ENCODE measurements around the gene GPR4. TPM values are rescaled to one million over a fixed set of nuclear protein-coding genes. Genes with fewer than 3 reads are reported as not detected.

Gene GPR4
- polyA plus RNA-seq, 1 of the 3 experiments (the other 2 are of a cell fraction): 0.69 TPM

- TF ChIP-seq, protein P1, sequence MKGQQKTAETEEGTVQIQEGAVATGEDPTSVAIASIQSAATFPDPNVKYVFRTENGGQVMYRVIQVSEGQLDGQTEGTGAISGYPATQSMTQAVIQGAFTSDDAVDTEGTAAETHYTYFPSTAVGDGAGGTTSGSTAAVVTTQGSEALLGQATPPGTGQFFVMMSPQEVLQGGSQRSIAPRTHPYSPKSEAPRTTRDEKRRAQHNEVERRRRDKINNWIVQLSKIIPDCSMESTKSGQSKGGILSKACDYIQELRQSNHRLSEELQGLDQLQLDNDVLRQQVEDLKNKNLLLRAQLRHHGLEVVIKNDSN (IDR thresholded peaks at IDR 0.05; ENCODE audit: borderline replicate concordance, low read depth): peak; percentile 83
- TF ChIP-seq, protein P2, sequence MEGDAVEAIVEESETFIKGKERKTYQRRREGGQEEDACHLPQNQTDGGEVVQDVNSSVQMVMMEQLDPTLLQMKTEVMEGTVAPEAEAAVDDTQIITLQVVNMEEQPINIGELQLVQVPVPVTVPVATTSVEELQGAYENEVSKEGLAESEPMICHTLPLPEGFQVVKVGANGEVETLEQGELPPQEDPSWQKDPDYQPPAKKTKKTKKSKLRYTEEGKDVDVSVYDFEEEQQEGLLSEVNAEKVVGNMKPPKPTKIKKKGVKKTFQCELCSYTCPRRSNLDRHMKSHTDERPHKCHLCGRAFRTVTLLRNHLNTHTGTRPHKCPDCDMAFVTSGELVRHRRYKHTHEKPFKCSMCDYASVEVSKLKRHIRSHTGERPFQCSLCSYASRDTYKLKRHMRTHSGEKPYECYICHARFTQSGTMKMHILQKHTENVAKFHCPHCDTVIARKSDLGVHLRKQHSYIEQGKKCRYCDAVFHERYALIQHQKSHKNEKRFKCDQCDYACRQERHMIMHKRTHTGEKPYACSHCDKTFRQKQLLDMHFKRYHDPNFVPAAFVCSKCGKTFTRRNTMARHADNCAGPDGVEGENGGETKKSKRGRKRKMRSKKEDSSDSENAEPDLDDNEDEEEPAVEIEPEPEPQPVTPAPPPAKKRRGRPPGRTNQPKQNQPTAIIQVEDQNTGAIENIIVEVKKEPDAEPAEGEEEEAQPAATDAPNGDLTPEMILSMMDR (IDR thresholded peaks at IDR 0.05): no peak
- TF ChIP-seq, protein P3, sequence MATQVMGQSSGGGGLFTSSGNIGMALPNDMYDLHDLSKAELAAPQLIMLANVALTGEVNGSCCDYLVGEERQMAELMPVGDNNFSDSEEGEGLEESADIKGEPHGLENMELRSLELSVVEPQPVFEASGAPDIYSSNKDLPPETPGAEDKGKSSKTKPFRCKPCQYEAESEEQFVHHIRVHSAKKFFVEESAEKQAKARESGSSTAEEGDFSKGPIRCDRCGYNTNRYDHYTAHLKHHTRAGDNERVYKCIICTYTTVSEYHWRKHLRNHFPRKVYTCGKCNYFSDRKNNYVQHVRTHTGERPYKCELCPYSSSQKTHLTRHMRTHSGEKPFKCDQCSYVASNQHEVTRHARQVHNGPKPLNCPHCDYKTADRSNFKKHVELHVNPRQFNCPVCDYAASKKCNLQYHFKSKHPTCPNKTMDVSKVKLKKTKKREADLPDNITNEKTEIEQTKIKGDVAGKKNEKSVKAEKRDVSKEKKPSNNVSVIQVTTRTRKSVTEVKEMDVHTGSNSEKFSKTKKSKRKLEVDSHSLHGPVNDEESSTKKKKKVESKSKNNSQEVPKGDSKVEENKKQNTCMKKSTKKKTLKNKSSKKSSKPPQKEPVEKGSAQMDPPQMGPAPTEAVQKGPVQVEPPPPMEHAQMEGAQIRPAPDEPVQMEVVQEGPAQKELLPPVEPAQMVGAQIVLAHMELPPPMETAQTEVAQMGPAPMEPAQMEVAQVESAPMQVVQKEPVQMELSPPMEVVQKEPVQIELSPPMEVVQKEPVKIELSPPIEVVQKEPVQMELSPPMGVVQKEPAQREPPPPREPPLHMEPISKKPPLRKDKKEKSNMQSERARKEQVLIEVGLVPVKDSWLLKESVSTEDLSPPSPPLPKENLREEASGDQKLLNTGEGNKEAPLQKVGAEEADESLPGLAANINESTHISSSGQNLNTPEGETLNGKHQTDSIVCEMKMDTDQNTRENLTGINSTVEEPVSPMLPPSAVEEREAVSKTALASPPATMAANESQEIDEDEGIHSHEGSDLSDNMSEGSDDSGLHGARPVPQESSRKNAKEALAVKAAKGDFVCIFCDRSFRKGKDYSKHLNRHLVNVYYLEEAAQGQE (IDR thresholded peaks at IDR 0.05; ENCODE audit: low read depth, low read length): no peak
- TF ChIP-seq TEAD4 (IDR thresholded peaks at IDR 0.05; ENCODE audit: borderline replicate concordance, insufficient read depth): no peak
- TF ChIP-seq GABPA (IDR thresholded peaks at IDR 0.05; ENCODE audit: low read depth): peak; percentile 68
- no peak for TF ChIP-seq RXRA (IDR thresholded peaks at IDR 0.05; ENCODE audit: borderline replicate concordance, low read depth)
- TF ChIP-seq JUND (IDR thresholded peaks at IDR 0.05): no peak
- peak; percentile 46; the same call in 1 of the 2 replicates for TF ChIP-seq TAF1 (IDR thresholded peaks at IDR 0.05; ENCODE audit: borderline replicate concordance, low read depth, low read length)
- TF ChIP-seq FOSL2 (IDR thresholded peaks at IDR 0.05; ENCODE audit: borderline replicate concordance, low read depth): no peak
- no peak for TF ChIP-seq NFIC (IDR thresholded peaks at IDR 0.05; ENCODE audit: borderline replicate concordance)
- TF ChIP-seq, protein P4, sequence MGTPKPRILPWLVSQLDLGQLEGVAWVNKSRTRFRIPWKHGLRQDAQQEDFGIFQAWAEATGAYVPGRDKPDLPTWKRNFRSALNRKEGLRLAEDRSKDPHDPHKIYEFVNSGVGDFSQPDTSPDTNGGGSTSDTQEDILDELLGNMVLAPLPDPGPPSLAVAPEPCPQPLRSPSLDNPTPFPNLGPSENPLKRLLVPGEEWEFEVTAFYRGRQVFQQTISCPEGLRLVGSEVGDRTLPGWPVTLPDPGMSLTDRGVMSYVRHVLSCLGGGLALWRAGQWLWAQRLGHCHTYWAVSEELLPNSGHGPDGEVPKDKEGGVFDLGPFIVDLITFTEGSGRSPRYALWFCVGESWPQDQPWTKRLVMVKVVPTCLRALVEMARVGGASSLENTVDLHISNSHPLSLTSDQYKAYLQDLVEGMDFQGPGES (IDR thresholded peaks at IDR 0.05; ENCODE audit: low read depth, low read length): peak; percentile 84
- TF ChIP-seq MAX (IDR thresholded peaks at IDR 0.05; ENCODE audit: low read depth): peak; percentile 63; the same call in 1 of the 2 replicates
- no peak for TF ChIP-seq FOXM1 (IDR thresholded peaks at IDR 0.05; ENCODE audit: low read depth)
- TF ChIP-seq EZH2phosphoT487 (IDR thresholded peaks at IDR 0.05; ENCODE audit: borderline replicate concordance, low read depth): no peak
- peak; percentile 78 for TF ChIP-seq RFX5 (IDR thresholded peaks at IDR 0.05; ENCODE audit: low read length)
- TF ChIP-seq, protein P5, sequence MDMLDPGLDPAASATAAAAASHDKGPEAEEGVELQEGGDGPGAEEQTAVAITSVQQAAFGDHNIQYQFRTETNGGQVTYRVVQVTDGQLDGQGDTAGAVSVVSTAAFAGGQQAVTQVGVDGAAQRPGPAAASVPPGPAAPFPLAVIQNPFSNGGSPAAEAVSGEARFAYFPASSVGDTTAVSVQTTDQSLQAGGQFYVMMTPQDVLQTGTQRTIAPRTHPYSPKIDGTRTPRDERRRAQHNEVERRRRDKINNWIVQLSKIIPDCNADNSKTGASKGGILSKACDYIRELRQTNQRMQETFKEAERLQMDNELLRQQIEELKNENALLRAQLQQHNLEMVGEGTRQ (IDR thresholded peaks at IDR 0.05; ENCODE audit: borderline replicate concordance, low read depth, low read length): no peak; the same call in 1 of the 2 replicates
- no peak for TF ChIP-seq RAD21 (IDR thresholded peaks at IDR 0.05; ENCODE audit: low read length)
- peak; percentile 62 for TF ChIP-seq POLR2AphosphoS5 (IDR thresholded peaks at IDR 0.05; ENCODE audit: low read depth, low read length)
- TF ChIP-seq SIN3A (IDR thresholded peaks at IDR 0.05; ENCODE audit: borderline replicate concordance, low read depth, low read length): no peak
Observed at GRCh38 chr19:45584332-45585157, 17.5 kb downstream of the GPR4 start, which contains the start of gene OPA3 (continued).
